ENCODE measurements around the gene PRR22.

The PRR22 gene

GRCh38 chr19:5823579-5824281 lies 39.2 kb upstream of the PRR22 start:
- peak in 1 of 2 experiments; percentile 29 for DNase-seq (ENCODE audit: low read depth in 1 of 2, low spot score in 1 of 2)
- TF ChIP-seq GABPA (IDR thresholded peaks at IDR 0.05; ENCODE audit: low read depth) (no peak), POLR2AphosphoS5 (IDR thresholded peaks at IDR 0.05; ENCODE audit: low read depth) (no peak), CTCF (IDR thresholded peaks at IDR 0.05; ENCODE audit: insufficient read depth, low read length) (no peak), REST (IDR thresholded peaks at IDR 0.05; ENCODE audit: insufficient replicate concordance, low read depth) (no peak), SPI1 (IDR thresholded peaks at IDR 0.05; ENCODE audit: borderline replicate concordance, low read depth) (no peak)
- H3K27me3 ChIP-seq (ENCODE audit: insufficient read depth, poor library complexity, severe bottlenecking): no peaks in the 10 kb centered on the region

GRCh38 chr19:5822181-5822844 lies 37.8 kb upstream of the PRR22 start:
- Histone ChIP-seq H3K4me3 (replicated peaks; ENCODE audit: insufficient read depth, low read length) (no peak overlapping the region), H3K27me3 (ENCODE audit: insufficient read depth, poor library complexity, severe bottlenecking) (no peaks in the 10 kb centered on the region), H3K27ac (replicated peaks) (no peak overlapping the region)
- no peak for TF ChIP-seq SPI1 (IDR thresholded peaks at IDR 0.05; ENCODE audit: borderline replicate concordance, low read depth)
- no peak for TF ChIP-seq GABPA (IDR thresholded peaks at IDR 0.05; ENCODE audit: low read depth)
- TF ChIP-seq POLR2AphosphoS5 (IDR thresholded peaks at IDR 0.05; ENCODE audit: low read depth): no peak
- no peak for TF ChIP-seq CTCF (IDR thresholded peaks at IDR 0.05; ENCODE audit: insufficient read depth, low read length)
- TF ChIP-seq REST (IDR thresholded peaks at IDR 0.05; ENCODE audit: insufficient replicate concordance, low read depth): no peak
- no peak for DNase-seq (ENCODE audit: low read depth in 1 of 2, low spot score in 1 of 2)

More at GRCh38 chr19:5823579-5824281, 39.2 kb upstream of the PRR22 start:
- H3K4me3 ChIP-seq (replicated peaks; ENCODE audit: insufficient read depth, low read length): no peak overlapping the region
- no peak overlapping the region for H3K27ac ChIP-seq (replicated peaks)

- Histone ChIP-seq H3K27ac (replicated peaks) (no peak overlapping the region), H3K27me3 (ENCODE audit: insufficient read depth, poor library complexity, severe bottlenecking) (peaks cover 1% of the 10 kb centered on the region), H3K4me3 (replicated peaks; ENCODE audit: insufficient read depth, low read length) (no peak overlapping the region)
- no peak for DNase-seq (ENCODE audit: low read depth in 1 of 2, low spot score in 1 of 2)
- no peak for TF ChIP-seq SPI1 (IDR thresholded peaks at IDR 0.05; ENCODE audit: borderline replicate concordance, low read depth)
- no peak for TF ChIP-seq POLR2AphosphoS5 (IDR thresholded peaks at IDR 0.05; ENCODE audit: low read depth)
- no peak for TF ChIP-seq REST (IDR thresholded peaks at IDR 0.05; ENCODE audit: insufficient replicate concordance, low read depth)
- TF ChIP-seq GABPA (IDR thresholded peaks at IDR 0.05; ENCODE audit: low read depth): no peak
- no peak for TF ChIP-seq CTCF (IDR thresholded peaks at IDR 0.05; ENCODE audit: insufficient read depth, low read length)
Measured at GRCh38 chr19:5821521-5822180, 37.1 kb upstream of the PRR22 start.

Data from HL-60 (cell line).